Muscle of leg (tissue), 11 donors: ENCODE measurements around the gene PRKCZ. TPM values are rescaled to one million over a fixed set of nuclear protein-coding genes. Genes with fewer than 3 reads are reported as not detected.

ENCODE experiments used
- DNase-seq: peaks from one replicate; pipeline ENCODE4 v3.0.0; 2013
- H3K27ac ChIP-seq: one replicate; pipeline ENCODE4 v1.5.1; 2013; ENCODE audit warnings: mild to moderate bottlenecking, low read length, control low read depth
- H3K27me3 ChIP-seq: one replicate; pipeline ENCODE4 v1.6.1; 2013; ENCODE audit warnings: low read length; ENCODE audit not compliant: control insufficient read depth, insufficient read depth
- H3K36me3 ChIP-seq: one replicate; pipeline ENCODE4 v1.6.1; 2013; ENCODE audit warnings: low read length; ENCODE audit not compliant: control insufficient read depth, insufficient read depth
- H3K4me1 ChIP-seq: one replicate; pipeline ENCODE4 v1.6.1; 2013; ENCODE audit warnings: low read length; ENCODE audit not compliant: control insufficient read depth, insufficient read depth
- H3K4me3 ChIP-seq: one replicate; pipeline ENCODE4 v1.5.1; 2013; ENCODE audit warnings: low read length, control low read depth
- H3K9me3 ChIP-seq: replicated peaks from 2 replicates; pipeline ENCODE4 v1.6.1; 2013; ENCODE audit warnings: low read depth, low read length; ENCODE audit not compliant: control insufficient read depth
- WGBS: methylation state at CpG from one replicate; pipeline ENCODE4 v1.1.5; 2013; ENCODE audit warnings: missing lambda C conversion rate; ENCODE audit not compliant: insufficient coverage; 5-methylcytosine and 5-hydroxymethylcytosine counted together
- polyA plus RNA-seq, 8 donors: library from polyadenylated mRNA; unstranded; fragments of 120-200 nt; gene quantifications; one replicate each; pipeline versions ENCODE4 v1.2.1 to v1.2.3, GENCODE V29; 2013; ENCODE audit warnings: inconsistent platforms in 1 of 8, low replicate concordance in 1 of 8; ENCODE audit not compliant: insufficient read length in 8 of 8, insufficient read depth in 1 of 8
- total RNA-seq: library from RNA; stranded (reverse); fragments of 120-200 nt; gene quantifications from one replicate; pipeline ENCODE4 v1.2.4, GENCODE V29; 2013

PRKCZ gene
- total and polyA plus RNA-seq, 9 donors = 4.0 to 10.5 (median 5.7) TPM

DNA sequence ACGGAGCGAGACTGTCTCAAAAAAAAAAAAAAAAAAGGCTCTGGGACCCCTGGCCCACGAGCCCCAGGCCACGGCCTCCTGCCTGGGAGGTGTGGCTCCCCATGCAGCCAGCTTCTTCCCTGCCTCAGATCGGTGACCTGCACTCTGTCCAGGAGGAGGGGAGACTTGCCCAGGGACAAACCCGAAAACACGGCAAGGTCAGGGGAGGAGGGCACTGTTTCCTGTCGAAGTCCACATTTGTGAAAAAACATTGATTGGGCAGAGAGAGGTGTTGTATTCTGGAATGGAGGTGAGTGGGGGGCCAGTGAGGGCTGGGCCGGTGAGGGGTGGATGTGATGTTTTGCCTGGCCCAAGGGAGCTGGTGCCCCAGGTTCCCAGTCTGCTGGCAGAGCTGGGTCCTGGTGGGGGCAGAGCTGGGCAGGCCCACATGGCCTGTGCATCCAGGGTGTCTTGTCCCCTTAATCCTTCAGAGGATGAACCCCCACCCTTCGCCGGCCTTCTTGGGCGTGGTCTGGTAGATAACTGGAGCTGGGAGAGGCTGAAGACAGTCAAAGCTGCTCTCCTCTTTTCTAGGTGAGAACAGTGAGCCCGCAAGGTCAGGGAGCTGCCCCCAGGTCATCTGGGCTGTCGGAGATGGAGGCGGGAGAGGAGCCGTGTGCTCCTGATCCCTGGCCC lies 156.7 kb downstream of the PRKCZ start:
- Histone ChIP-seq H3K27me3 (no peaks in the 10 kb centered on the region), H3K4me3 (no peak overlapping the region), H3K4me1 (peaks cover 68% of the 10 kb centered on the region), H3K36me3 (no peaks in the 10 kb centered on the region), H3K27ac (peak overlapping the region; percentile 94), H3K9me3 (no peaks in the 10 kb centered on the region)
- DNase-seq = no peak
- 61% methylated on average over 12 of the region's 16 CpGs for WGBS

DNA sequence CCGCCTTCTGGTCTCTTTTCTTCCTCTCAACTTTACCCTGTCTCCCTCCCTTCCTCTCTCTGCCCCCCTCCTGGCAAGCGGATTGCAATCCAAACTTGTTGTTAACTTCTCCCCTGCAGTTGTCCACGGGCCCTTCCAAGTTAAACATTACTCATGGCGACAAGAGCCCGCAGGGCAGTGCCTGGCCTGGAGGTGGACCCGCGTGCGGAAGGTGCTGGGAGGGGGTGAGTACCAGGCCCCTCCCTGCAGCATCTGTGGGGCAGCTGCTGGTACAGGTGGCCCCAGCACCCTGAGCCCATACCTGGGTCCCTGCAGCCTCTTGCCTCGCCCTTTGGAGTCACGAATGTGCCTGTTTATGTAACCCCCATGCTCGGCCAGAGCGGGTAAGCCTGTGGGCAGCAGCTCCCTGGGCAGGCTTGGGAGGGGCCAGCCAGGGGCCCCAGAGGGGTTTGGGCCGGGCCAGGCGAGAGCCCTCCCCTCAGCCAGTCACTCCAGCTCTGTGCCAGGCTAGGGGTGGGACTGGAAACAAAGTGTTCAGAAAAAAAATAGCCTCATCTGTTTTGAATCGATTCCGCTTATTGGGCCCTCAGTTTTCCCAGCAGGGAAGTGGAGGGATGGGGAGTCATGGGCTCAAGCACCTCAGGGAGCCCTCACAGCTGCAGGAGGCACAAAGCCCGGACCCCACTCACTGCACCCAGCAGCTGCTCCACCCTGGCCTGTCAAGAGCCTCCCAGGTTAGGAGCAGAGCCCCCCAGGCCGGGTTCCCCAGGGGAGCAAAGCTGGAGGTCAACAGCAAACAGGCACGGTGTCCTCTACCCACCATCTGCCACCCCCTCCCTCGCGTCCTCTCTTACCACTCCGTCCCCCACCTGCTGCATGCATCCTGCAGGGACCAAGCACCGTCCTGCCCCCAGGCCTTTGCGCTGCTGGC lies 158.4 kb downstream of the PRKCZ start:
- Histone ChIP-seq H3K27ac (peak overlapping the region; percentile 94), H3K9me3 (no peaks in the 10 kb centered on the region), H3K27me3 (no peaks in the 10 kb centered on the region), H3K4me3 (no peak overlapping the region), H3K4me1 (peaks cover 76% of the 10 kb centered on the region), H3K36me3 (no peaks in the 10 kb centered on the region)
- 71% methylated on average over 11 of the region's 24 CpGs for WGBS
- peak; percentile 77 for DNase-seq

DNA sequence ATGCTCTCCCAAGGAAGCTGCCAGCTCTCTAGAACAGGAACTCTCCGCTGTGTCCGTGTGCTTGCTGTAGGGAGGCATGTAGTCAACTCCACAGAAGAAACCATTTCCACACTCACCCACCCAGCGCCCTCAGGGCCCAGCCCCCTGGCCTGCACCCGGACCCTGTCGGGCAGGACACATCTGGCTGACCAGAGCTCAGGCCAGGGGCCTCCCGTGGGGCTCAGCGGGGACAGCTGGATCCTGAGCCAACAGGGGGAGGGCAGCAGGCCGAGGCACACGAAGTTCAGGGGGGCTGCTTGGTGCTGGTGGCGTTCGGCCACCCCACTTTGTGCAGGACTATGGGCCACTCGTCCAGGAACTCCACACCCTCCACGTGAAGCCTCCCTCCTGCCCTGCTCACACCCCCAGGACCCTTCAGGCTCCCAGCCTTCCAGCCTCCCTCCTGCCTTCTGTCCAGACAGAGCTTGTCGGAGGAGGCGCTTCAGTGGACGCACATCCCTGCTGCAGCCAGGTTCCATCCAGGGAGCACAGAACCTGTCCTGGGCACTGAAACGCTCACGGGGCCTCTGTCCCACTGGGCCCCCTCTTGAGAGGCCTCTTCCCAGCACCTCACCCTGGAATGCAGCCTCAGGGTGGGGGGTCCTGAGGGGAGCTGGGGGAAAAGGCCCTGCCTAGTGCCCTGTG lies 159.3 kb downstream of the PRKCZ start:
- no peaks in the 10 kb centered on the region for H3K36me3 ChIP-seq
- peak overlapping the region; percentile 94 for H3K27ac ChIP-seq
- no peaks in the 10 kb centered on the region for H3K27me3 ChIP-seq
- no peak overlapping the region for H3K4me3 ChIP-seq
- H3K9me3 ChIP-seq = no peaks in the 10 kb centered on the region
- peak; percentile 49 for DNase-seq
- H3K4me1 ChIP-seq = peaks cover 76% of the 10 kb centered on the region
- WGBS = 33% methylated on average over 13 of the region's 18 CpGs

DNA sequence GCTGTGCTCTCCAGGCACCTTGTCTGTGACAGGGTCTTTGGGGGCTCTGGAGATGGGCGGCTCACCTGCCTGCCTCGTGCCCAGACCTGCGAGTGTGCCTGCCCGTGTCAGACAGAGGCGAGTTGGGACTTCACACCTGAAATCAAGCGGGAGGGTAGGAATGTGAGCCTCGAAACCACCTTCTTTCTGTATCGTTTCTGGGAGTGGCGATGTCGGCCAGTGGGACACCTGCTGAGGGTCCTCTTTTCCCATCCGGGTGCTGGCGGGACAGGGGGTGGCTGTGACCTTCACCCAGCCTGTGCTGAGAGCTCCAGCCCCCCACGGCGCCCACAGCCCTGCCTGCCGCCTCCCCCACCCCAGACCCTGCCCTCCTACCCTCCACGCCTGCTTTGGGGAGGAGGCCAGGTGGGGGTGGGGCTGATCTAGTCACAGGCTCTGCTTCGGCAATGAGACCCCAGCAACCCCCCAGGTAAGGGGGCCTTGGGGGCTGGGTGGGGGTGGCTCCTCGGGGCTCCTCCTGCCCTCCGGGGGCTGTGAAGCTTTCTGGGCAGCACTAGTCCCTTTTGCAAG lies 160.0 kb downstream of the PRKCZ start:
- Histone ChIP-seq H3K36me3 (no peaks in the 10 kb centered on the region), H3K9me3 (no peaks in the 10 kb centered on the region), H3K4me3 (no peak overlapping the region), H3K27ac (peak overlapping the region; percentile 94), H3K27me3 (no peaks in the 10 kb centered on the region), H3K4me1 (peaks cover 81% of the 10 kb centered on the region)
- DNase-seq = no peak
- WGBS = 66% methylated on average over 10 of the region's 19 CpGs

DNA sequence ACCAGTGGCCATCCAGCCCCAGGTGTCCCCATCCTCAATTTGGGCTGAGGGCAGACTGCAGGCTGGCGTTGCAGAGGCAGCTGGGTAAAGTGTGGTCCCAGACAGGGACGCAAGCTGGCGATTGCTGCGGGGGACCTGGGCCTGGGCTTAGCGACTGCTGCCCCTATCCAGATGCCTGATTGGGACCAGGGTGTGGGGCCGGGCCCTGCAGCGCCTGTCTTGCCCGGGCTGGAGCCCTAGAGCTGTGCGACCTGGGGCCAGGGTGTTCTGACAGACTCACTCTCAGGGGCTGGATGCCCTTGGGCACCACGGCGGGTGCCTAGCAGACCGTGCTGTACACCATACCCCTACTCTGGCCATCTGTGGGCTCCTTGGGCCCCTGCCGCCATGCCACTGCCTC lies 160.6 kb downstream of the PRKCZ start:
- Histone ChIP-seq H3K9me3 (no peaks in the 10 kb centered on the region), H3K4me3 (no peak overlapping the region), H3K36me3 (no peaks in the 10 kb centered on the region), H3K4me1 (peaks cover 81% of the 10 kb centered on the region), H3K27ac (no peak overlapping the region), H3K27me3 (no peaks in the 10 kb centered on the region)
- peak; percentile 11 for DNase-seq
- 91% methylated on average over 12 of the region's 13 CpGs for WGBS

DNA sequence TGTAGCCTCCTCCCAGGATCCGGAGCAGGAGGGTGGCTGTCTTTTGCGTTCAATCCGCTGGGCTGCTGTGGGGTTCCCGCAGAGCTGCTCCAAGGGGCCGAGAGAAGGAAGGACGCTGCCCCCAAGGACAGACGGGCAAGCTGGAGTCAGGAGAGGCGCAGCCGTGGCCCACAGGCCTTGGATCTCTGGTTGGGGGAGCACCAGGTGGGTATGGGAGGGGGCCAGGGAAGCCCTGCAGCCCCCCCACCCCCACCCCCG lies 162.0 kb downstream of the PRKCZ start:
- H3K4me1 ChIP-seq = peaks cover 69% of the 10 kb centered on the region
- H3K36me3 ChIP-seq = no peaks in the 10 kb centered on the region
- peak overlapping the region; percentile 26 for H3K4me3 ChIP-seq
- peak overlapping the region; percentile 93 for H3K27ac ChIP-seq
- H3K27me3 ChIP-seq = no peaks in the 10 kb centered on the region
- WGBS = 20% methylated on average over 4 of the region's 10 CpGs
- no peaks in the 10 kb centered on the region for H3K9me3 ChIP-seq
- DNase-seq = no peak

DNA sequence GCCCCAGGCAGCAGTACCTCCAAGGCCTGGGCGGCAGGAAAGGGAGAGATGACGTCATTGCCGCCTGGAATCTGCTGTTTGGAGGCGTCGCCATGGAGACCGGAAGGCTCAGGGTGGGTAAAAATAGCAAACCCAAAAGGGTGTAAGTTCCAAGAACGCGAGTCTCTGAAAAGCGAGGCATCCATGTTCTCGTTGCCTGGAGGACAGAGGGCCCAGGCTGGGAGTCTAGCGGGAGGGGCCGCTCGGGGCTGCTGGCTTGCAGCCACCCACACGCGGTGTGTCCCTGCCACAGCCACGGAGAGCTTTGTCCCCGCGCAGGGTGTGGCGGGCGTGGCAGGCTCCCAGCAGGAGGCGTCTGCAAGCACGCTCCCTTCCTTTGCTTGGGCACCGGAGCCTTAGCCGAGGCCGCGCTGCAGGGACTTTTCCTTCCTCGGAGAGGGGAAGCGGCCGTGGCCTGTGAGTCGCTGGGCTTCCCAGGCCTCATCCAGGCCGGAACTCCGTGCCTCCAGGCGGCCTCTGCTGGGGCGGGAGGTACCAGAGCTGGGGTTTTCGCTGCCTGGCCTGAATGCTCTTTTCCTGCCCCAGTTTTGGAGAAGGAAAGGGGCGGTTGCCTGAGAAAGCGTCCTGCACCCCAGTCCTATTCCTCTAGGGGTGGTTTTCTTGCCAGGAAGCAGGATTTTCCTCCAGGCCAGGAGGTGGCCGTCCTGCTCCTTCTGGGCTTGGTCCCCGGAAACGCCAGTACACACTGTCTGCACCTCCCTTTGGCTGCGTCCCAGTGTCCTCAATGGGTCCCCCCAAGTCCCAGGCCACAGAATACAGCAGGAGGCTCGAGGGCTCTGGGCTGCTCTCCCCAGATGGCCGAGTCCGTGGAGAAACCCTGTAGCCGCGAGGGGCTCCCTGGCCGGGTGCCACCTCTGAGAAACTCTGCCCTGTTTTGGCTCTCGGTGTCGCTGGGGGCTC lies 162.6 kb downstream of the PRKCZ start:
- 4% methylated on average over 44 of the region's 49 CpGs for WGBS
- H3K4me1 ChIP-seq = peaks cover 63% of the 10 kb centered on the region
- no peaks in the 10 kb centered on the region for H3K36me3 ChIP-seq
- peak; percentile 99 for DNase-seq
- no peaks in the 10 kb centered on the region for H3K9me3 ChIP-seq
- no peaks in the 10 kb centered on the region for H3K27me3 ChIP-seq
- H3K27ac ChIP-seq = peak overlapping the region; percentile 93
- H3K4me3 ChIP-seq = peak overlapping the region; percentile 26

DNA sequence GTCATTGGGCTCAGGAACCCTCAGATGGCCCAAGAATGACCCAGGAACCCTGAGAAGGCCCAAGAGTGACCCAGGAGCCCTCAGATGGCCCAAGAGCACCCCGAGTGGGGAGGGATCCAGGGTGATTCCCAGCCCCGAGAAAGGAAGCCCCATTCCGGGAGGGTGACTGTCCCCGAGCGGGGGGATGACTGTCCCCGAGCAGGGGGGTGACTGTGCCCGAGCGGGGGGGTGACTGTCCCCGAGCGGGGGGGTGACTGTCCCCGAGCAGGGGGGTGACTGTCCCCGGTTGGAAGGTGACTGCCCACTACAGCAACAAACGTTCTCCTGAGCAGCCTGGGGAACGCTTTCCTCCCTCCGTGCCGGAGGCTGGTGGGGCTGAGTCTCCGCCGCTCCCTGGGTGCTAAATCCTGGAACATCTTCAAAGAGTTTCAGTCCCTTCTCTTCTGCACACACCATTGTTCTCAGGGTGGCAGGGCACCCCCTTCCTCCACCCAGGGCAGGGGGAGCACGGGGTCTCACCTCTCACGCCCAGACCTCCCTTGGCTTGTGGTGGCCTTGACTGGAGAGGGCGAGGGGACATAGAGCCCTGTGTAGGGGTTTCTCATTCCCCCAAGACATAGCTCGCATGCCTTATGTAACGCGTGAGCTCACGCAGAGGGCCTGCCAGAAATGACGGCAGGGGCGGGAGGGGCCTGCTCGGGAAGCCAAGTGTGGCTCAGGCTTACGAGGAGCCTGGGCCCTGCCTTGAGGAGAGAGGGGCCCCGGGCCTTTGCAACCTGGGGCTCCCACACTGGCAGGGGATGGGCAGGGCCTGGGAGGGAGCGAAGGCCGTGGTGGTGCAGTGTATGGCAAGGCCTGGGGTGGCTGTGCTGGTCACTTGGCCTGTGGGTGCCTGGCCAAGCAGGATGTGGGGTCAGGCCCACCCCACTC lies 163.6 kb downstream of the PRKCZ start:
- no peaks in the 10 kb centered on the region for H3K36me3 ChIP-seq
- 16% methylated on average over 21 of the region's 32 CpGs for WGBS
- DNase-seq = peak; percentile 97
- peaks cover 2% of the 10 kb centered on the region for H3K9me3 ChIP-seq
- peaks cover 53% of the 10 kb centered on the region for H3K4me1 ChIP-seq
- H3K27ac ChIP-seq = peak overlapping the region; percentile 93
- H3K4me3 ChIP-seq = no peak overlapping the region
- H3K27me3 ChIP-seq = no peaks in the 10 kb centered on the region
